Stomach smooth muscle (tissue), 2 donors: ENCODE results near the gene TRPC5OS.

Source experiments
- H3K27ac ChIP-seq: one replicate; pipeline ENCODE4 v1.7.0; 2013; ENCODE audit warnings: mild to moderate bottlenecking, low read length, inconsistent platforms
- H3K27me3 ChIP-seq, 2 donors: one replicate each; pipeline ENCODE4 v1.7.0; 2013; ENCODE audit warnings: low read length in 2 of 2; ENCODE audit not compliant: insufficient read depth in 2 of 2, control insufficient read depth in 1 of 2
- H3K36me3 ChIP-seq, 2 donors: one replicate each; pipeline ENCODE4 v1.7.0; 2013; ENCODE audit warnings: low read length in 2 of 2; ENCODE audit not compliant: control insufficient read depth in 2 of 2, insufficient read depth in 2 of 2
- H3K4me1 ChIP-seq: one replicate; pipeline ENCODE4 v1.7.0; 2013; ENCODE audit warnings: low read length; ENCODE audit not compliant: control insufficient read depth, insufficient read depth
- H3K4me3 ChIP-seq, 2 donors: one replicate each; pipeline ENCODE4 v1.7.0; 2013; ENCODE audit warnings: low read length in 2 of 2
- H3K9ac ChIP-seq, 2 donors: one replicate each; pipeline ENCODE4 v1.7.0; 2013; ENCODE audit warnings: low read length in 2 of 2, mild to moderate bottlenecking in 1 of 2
- H3K9me3 ChIP-seq, 2 donors: one replicate each; pipeline ENCODE4 v1.7.0; 2013; ENCODE audit warnings: low read length in 2 of 2; ENCODE audit not compliant: control insufficient read depth in 2 of 2
- donor health status: healthy.
- donor health status: Pancreatic carcinoma.

The TRPC5OS gene

DNA sequence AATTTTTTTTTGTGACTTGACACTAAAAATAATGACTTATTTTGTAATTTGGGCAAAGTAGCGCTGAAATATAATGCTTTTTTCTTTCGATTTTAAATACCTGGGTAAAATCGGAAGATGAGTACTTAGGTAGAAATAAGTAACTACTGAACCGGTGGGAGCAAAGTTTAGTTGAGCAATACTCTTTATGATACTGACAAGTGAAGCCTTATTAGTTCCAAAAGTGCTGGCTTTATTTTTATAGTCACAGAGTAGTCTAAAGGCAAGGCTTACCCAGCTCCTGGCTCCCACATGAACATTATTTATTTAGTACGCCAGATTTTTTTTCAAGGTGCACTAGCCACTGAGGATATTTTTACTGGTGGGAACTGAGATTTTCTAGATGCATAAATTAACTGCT is 14.4 kb upstream of the TRPC5OS start:
- Histone ChIP-seq H3K9ac (no peak overlapping the region), H3K4me3 (no peak overlapping the region), H3K27me3 (peaks cover 0 to 3% of the 10 kb centered on the region in 2 donors), H3K36me3 (no peaks in the 10 kb centered on the region), H3K4me1 (no peaks in the 10 kb centered on the region), H3K9me3 (peaks cover 0 to 5% of the 10 kb centered on the region in 2 donors), H3K27ac (no peak overlapping the region)

DNA sequence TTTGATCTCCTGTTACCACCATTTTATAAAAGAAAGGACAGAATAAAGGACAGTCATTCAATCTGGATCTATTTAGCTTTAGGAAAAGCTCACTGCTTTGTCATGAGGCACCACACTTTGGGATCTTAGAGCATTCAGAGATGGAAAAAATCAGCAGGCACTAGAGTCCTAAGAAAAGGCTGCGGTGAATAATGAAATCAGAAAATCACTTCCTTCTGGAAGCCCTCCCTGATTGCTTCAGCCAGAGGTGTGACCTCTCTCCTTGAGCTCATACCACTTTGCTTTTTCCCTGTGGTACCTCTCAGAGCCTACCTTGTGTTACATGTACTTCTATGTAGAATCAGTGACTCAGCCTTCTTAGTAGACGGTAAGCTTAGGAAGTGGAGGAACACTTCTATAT is 8.7 kb upstream of the TRPC5OS start:
- Histone ChIP-seq H3K27ac (no peak overlapping the region), H3K9me3 (no peaks in the 10 kb centered on the region), H3K9ac (no peak overlapping the region), H3K4me3 (no peak overlapping the region), H3K4me1 (no peaks in the 10 kb centered on the region), H3K36me3 (no peaks in the 10 kb centered on the region), H3K27me3 (no peaks in the 10 kb centered on the region)

DNA sequence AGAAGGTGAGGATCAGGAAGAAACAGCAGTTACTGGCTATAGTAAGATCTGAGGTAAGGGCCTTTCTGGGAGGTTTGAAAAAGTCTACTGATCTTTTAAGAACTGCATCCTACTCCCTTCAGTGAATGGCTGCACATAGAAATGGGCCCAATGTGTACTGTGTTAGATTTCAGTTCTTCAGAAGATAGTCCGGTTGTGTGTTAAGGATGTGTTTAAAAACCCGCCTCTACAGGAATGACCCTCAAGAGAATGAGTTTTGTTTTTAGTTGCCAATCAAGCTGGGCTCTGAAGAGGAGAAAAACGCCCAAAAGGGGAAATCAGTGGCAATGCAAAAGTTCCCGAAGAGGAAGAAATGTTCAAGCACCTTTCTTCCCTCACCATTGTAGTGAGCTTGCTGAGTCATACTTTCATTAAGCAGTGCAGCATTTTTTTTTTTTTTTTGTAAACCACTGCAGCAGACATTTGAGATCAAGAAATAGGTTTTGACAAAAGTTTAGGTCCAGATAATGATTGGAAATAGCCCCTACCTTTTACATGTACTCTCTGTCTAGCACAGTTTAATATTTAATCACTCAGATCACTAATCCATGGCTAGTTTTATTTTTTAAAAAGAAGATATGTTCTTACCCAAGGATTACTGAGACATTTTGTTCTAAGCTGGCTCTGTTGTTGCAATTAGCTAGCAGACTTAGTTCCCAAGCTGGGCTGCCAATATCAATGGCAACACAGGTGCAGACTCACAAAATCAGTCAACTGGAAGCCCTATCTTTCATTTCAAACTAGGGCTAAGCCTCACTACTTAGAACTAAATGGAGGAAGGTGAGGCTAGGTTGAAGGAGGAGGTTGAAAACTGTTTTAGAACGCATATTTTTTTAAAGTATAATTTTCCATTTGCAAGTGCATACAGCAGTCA is 7.0 kb upstream of the TRPC5OS start:
- no peaks in the 10 kb centered on the region for H3K36me3 ChIP-seq
- H3K27me3 ChIP-seq: peaks cover 0 to 3% of the 10 kb centered on the region in 2 donors
- H3K4me1 ChIP-seq: no peaks in the 10 kb centered on the region
- H3K9me3 ChIP-seq: no peaks in the 10 kb centered on the region
- no peak overlapping the region for H3K27ac ChIP-seq
- H3K4me3 ChIP-seq: peak overlapping the region in 1 of 2 donors; percentile 8
- no peak overlapping the region for H3K9ac ChIP-seq

DNA sequence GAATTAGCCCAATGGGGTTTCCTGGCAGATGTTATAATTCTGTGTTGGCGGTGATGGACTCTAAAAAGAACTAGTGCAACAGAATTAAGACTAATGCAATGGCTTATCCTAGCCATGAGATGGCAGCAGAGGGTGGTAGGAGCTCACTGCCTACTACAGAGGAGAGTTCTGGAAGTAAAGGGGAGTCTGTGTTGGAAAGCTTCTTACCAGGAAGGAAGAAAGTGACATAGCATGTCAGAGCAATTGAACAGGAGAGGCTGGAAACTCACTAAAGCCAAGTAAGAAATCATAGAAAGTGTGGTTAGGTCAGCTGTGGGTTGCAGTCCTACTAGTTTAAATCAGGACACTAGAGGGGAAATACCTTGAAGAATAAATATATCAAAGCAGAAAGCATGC is 6.3 kb upstream of the TRPC5OS start:
- Histone ChIP-seq H3K27ac (no peak overlapping the region), H3K4me3 (no peak overlapping the region), H3K9me3 (no peaks in the 10 kb centered on the region), H3K9ac (no peak overlapping the region), H3K36me3 (no peaks in the 10 kb centered on the region), H3K27me3 (peaks cover 0 to 3% of the 10 kb centered on the region in 2 donors), H3K4me1 (no peaks in the 10 kb centered on the region)

DNA sequence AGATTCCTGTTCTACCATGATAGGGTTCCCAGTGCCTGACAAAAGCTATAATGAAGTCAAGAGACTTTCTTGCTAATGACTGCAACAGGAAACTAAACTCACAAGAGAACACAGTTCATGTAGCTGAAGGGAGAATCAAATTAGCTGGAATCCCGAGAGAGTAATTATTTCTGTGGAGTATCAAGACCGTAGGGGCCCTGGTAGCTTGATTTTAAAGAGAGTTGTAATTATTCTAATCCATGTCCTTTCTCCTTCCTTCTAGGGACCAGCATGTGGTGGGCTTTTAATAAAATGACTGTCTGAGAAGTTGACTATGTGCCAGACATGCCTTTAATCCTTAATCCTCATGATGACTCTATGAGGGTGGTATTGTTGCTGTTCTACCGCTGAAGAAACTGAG is 1.7 kb upstream of the TRPC5OS start:
- Histone ChIP-seq H3K27ac (no peak overlapping the region), H3K9ac (no peak overlapping the region), H3K36me3 (no peaks in the 10 kb centered on the region), H3K9me3 (no peaks in the 10 kb centered on the region), H3K27me3 (peaks cover 0 to 3% of the 10 kb centered on the region in 2 donors), H3K4me3 (no peak overlapping the region), H3K4me1 (no peaks in the 10 kb centered on the region)

DNA sequence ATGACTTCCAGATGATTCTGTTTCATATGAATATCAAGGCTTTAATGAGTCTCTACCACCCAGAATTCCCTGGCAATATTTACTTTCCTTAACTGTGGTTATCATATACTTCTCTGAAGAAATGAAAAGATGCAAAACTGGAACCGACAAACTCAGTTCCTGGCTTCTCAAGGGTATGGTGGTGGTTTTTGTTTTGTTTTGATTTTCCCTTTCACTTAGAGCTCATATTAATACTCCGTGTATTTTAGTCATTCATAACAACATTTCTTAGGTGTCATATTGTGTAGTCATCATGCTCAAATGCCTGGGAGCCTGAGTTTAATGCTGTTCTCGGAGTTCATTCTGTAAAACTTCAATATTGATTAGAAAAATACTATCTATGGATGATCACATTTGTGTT is 665 bp downstream of the TRPC5OS start:
- no peak overlapping the region for H3K27ac ChIP-seq
- no peak overlapping the region for H3K4me3 ChIP-seq
- peaks cover 0 to 3% of the 10 kb centered on the region in 2 donors for H3K27me3 ChIP-seq

DNA sequence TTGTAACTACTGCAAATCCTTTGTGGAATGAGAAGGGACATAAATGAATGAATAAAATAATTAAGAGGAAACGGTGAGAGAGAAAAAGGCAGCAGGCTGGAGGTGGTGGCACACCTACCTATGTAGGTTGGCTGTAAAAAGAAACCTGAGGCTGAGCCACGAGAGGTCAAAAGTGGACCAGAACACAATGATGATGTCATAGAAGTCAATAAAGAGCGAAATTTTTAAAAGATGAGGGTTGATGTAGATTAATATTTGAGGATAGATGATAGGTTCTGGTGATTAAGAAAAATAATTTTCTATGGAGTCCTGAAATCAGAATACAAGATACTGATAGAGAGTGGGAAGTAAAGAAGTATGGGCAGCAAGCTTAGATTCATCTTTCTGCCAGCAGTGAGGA is 1.7 kb downstream of the TRPC5OS start:
- Histone ChIP-seq H3K9ac (no peak overlapping the region), H3K4me3 (no peak overlapping the region), H3K9me3 (no peaks in the 10 kb centered on the region), H3K27ac (no peak overlapping the region), H3K36me3 (no peaks in the 10 kb centered on the region), H3K4me1 (no peaks in the 10 kb centered on the region), H3K27me3 (peaks cover 0 to 3% of the 10 kb centered on the region in 2 donors)

More for the DNA sequence above, 665 bp downstream of the TRPC5OS start:
- H3K4me1 ChIP-seq: no peaks in the 10 kb centered on the region
- no peaks in the 10 kb centered on the region for H3K9me3 ChIP-seq
- no peak overlapping the region for H3K9ac ChIP-seq
- no peaks in the 10 kb centered on the region for H3K36me3 ChIP-seq

DNA sequence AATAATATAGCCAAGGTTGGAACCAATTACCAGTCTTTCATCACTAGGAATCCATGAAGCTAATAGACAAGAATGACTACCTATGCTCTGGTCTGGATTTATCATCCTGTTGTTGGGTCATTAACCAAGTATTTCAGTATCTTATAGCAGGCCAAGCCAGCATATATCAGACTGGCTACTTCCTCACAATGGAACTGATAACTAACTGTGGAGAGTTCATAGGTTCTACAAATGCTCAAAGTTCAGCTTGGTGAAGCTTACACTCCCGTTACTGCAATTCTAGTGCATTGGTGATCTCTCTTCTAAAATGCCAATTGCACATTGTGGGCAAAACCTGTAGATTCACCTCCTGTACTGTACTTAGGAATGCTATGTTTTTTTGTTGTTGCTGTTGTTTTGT is 4.8 kb downstream of the TRPC5OS start:
- Histone ChIP-seq H3K4me1 (no peaks in the 10 kb centered on the region), H3K27ac (no peak overlapping the region), H3K9ac (no peak overlapping the region), H3K36me3 (no peaks in the 10 kb centered on the region), H3K27me3 (peaks cover 0 to 4% of the 10 kb centered on the region in 2 donors), H3K9me3 (peaks cover 0 to 3% of the 10 kb centered on the region in 2 donors), H3K4me3 (no peak overlapping the region)

DNA sequence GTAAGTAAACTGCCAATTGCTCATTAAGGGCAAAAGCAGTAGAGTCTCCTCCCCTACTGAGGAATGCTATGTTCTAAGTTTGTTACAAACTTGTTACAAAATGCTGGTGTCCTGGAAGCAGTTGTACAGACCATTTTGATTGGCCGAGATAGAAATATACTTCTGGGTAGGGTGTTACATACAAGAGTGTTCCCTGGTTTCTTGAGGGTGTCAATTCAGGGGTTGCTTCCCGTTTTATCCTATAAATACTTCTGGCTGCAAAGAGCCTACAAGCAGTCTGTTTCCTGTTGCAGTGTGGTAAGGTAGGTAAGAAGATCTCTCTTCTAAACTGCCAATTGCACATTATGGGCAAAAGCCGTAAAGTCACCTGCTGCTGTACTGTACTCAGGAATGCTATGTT is 5.7 kb downstream of the TRPC5OS start:
- H3K27ac ChIP-seq: no peak overlapping the region
- no peaks in the 10 kb centered on the region for H3K36me3 ChIP-seq
- H3K4me3 ChIP-seq: no peak overlapping the region
- H3K27me3 ChIP-seq: peaks cover 0 to 5% of the 10 kb centered on the region in 2 donors
- H3K4me1 ChIP-seq: no peaks in the 10 kb centered on the region
- no peak overlapping the region for H3K9ac ChIP-seq
- H3K9me3 ChIP-seq: peaks cover 0 to 3% of the 10 kb centered on the region in 2 donors

DNA sequence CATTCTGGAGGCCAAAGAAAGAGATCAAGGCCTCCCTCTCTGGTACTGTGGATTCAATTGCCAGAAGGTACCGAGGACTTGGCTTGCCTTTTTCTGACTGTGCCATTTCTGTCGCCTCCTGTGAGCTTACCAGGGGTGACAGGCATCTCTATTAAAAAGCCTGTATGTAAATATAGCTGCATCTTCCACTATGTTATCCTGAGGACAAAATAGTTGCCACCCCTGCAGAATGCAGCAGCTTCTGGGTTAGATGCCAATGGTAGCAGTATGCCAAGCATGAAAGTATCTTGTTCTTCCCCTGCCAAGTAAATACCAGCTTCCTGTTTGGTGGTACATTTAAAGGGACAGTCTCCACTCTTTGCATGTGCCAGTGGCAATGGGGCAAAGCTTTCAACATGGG is 10.7 kb downstream of the TRPC5OS start:
- H3K9ac ChIP-seq: no peak overlapping the region
- peaks cover 0 to 11% of the 10 kb centered on the region in 2 donors for H3K27me3 ChIP-seq
- no peaks in the 10 kb centered on the region for H3K4me1 ChIP-seq
- no peak overlapping the region for H3K27ac ChIP-seq
- H3K4me3 ChIP-seq: no peak overlapping the region
- peaks cover 0 to 3% of the 10 kb centered on the region in 2 donors for H3K9me3 ChIP-seq
- no peaks in the 10 kb centered on the region for H3K36me3 ChIP-seq

DNA sequence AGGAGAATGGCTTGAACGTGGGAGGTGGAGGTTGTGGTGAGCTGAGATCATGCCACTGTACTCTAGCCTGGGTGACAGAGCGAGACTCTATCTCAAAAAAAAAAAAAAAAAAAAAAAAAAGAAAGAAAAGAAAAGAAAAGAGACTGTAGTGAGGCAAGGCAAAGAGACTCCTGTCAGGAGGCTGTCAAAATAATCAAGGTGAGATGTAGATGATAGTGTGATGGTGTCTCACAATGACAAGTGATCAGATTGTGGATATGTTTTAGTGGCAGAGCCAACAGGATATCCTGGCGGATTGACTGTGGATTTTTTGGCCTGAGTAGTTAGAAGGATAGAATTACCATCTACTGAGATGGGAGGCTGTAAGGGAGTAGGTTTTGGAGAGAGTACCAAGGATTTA is 12.6 kb downstream of the TRPC5OS start:
- H3K9me3 ChIP-seq: no peaks in the 10 kb centered on the region
- peaks cover 0 to 6% of the 10 kb centered on the region in 2 donors for H3K27me3 ChIP-seq
- H3K27ac ChIP-seq: no peak overlapping the region
- no peaks in the 10 kb centered on the region for H3K4me1 ChIP-seq
- no peak overlapping the region for H3K9ac ChIP-seq
- no peak overlapping the region for H3K4me3 ChIP-seq
- no peaks in the 10 kb centered on the region for H3K36me3 ChIP-seq
